IPS-15b (cell line): ENCODE measurements around the gene AFAP1L2.

Experiments used
- H3K27me3 ChIP-seq: one replicate; pipeline ENCODE4 v1.6.1; 2013; ENCODE audit warnings: low read length; ENCODE audit not compliant: control insufficient read depth, insufficient read depth
- H3K36me3 ChIP-seq: one replicate; pipeline ENCODE4 v1.6.1; 2013; ENCODE audit warnings: low read length; ENCODE audit not compliant: control insufficient read depth, insufficient read depth
- H3K4me1 ChIP-seq: one replicate; pipeline ENCODE4 v1.6.1; 2013; ENCODE audit warnings: mild to moderate bottlenecking, low read length; ENCODE audit not compliant: control insufficient read depth, insufficient read depth
- H3K4me3 ChIP-seq: one replicate; pipeline ENCODE4 v1.5.1; 2013; ENCODE audit warnings: low read depth, low read length
- H3K9ac ChIP-seq: one replicate; pipeline ENCODE4 v1.6.1; 2013; ENCODE audit warnings: low read depth, mild to moderate bottlenecking, low read length
- H3K9me3 ChIP-seq: one replicate; pipeline ENCODE4 v1.6.1; 2013; ENCODE audit warnings: mild to moderate bottlenecking, low read length; ENCODE audit not compliant: control insufficient read depth, insufficient read depth

AFAP1L2 gene

DNA sequence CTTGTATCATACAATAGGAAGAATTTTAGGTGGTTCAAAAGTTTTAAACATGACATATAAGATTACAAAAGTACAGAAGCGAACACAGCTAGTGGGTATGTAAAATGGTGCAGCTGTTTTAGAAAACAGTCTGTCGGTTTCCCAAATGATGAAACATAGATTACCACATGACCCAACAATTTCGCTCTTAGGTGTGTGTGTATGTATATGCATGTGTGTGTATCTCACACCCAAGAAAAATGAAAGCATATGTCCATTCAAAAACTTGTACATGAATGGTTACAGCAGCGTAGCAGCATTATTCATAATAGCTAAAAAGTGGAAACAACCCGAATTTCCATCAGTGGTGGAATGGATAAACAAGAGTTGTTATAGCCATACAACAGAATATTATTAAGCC, 23.5 kb downstream of the AFAP1L2 start:
- Histone ChIP-seq H3K4me1 (no peaks in the 10 kb centered on the region), H3K9me3 (no peaks in the 10 kb centered on the region), H3K36me3 (no peaks in the 10 kb centered on the region), H3K4me3 (no peak overlapping the region), H3K27me3 (no peaks in the 10 kb centered on the region), H3K9ac (no peak overlapping the region)

DNA sequence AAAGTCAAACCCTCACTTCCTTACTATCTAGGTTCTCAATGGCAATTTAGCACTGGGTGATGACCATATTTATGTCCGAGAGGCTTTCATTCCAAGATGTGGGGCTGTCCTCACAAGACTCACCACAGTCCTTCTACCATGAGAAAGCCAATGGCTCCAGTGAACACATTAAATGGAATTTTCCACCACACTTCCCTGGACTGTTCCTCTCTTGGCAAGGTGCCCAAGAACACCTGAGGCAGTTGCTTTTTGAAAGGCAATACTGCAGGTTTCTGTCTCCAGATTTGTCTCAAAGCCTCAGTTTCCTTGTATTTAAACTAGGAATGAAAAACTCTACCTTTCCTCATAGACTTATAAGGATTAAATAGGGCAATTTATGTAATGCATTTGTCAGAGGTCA, 24.2 kb downstream of the AFAP1L2 start:
- no peaks in the 10 kb centered on the region for H3K9me3 ChIP-seq
- H3K27me3 ChIP-seq = no peaks in the 10 kb centered on the region
- no peaks in the 10 kb centered on the region for H3K4me1 ChIP-seq
- no peak overlapping the region for H3K9ac ChIP-seq
- no peaks in the 10 kb centered on the region for H3K36me3 ChIP-seq
- no peak overlapping the region for H3K4me3 ChIP-seq

DNA sequence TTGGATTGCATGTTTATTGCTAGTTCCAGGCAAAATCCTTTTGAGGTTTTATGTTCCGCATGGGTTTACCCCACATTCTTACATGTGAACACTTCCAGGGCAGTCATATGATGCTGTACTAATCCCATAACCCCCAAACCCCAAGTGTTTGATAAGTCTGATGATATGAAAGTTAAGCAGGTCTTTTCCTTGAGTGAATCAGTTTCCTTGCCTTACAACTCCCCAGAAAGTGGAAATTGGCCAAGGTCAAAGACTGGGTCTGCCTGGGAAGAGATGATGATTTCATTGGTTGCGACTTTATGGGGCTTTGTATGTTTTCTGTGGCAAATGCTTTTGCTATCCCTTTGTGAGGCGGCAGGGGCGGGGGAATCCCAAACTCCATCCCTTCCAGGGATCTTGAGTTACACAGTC, 24.7 kb downstream of the AFAP1L2 start:
- Histone ChIP-seq H3K9me3 (no peaks in the 10 kb centered on the region), H3K4me1 (no peaks in the 10 kb centered on the region), H3K4me3 (no peak overlapping the region), H3K27me3 (no peaks in the 10 kb centered on the region), H3K36me3 (no peaks in the 10 kb centered on the region), H3K9ac (no peak overlapping the region)

DNA sequence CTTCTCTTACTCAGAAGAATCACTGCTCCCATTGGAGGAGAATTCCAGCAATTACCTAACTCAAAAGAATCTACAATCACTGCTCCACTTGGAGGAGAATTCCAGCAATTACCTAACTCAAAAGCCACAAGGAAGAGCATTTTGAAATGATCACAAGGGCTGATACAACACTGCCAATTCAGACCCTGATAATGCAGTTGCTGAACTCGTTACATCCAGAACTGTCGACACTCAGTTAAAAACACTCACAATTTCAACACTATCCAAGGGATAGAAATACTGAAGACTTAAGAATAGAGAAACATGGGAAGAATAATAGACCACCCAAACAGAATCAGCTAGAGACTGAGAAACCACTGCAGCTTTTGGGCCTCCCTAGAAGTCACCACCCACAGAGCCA, 27.8 kb downstream of the AFAP1L2 start:
- H3K36me3 ChIP-seq = no peaks in the 10 kb centered on the region
- H3K4me1 ChIP-seq = no peaks in the 10 kb centered on the region
- no peaks in the 10 kb centered on the region for H3K9me3 ChIP-seq
- H3K4me3 ChIP-seq = no peak overlapping the region
- H3K9ac ChIP-seq = no peak overlapping the region
- H3K27me3 ChIP-seq = no peaks in the 10 kb centered on the region

DNA sequence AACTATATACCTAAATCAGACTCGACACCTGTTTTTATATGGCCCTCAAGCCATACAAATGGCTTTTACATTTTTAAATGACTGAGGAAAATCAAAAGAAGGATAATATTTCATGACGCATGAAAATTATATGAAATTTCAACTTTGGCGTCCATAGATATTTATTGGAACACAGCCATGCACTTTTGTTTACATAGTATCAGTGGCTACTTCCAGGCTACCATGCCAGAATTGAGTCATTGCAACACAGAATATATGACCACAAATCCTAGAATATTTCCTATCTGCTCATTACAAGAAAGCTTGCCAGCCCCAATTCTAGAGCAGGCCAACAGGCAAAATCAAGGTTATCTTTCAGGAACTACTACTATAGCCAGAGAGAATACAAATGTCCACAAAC, 29.3 kb downstream of the AFAP1L2 start:
- no peak overlapping the region for H3K9ac ChIP-seq
- no peaks in the 10 kb centered on the region for H3K4me1 ChIP-seq
- no peaks in the 10 kb centered on the region for H3K36me3 ChIP-seq
- H3K9me3 ChIP-seq = no peaks in the 10 kb centered on the region
- no peak overlapping the region for H3K4me3 ChIP-seq
- H3K27me3 ChIP-seq = no peaks in the 10 kb centered on the region

DNA sequence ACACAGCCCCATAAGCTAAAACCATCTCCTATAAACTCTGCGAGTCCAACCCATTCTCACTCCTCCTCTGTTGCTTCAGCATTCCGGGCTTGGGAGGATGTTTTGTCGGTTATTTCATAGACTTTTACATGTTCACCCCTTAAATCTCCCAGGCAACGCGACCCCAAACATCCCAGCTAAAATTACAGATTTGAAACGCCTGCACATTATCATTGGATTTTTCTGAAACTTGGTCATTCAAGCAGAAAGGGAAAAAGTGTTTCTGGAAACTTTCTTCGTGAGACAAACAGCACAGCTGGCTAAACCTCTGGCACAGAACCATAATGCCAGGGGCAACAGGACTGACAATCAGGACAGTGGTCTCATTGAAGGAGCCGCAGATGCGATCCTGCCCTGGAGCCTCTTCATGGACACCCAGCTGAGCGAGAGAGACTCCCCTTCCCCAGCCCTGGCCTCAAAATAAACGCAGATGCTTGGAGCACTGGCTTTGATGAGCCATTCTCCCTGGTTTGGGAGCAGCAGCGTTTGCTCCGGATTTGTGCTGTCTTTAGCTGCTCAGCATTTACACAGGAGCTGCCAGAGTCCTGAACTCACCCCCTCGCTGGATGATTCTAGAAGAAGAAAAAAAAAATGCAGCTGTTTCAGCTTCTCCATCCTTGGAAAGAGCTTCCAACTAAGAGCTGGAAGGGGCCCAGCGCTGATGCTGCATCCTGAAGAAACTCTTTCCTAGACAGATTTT, 30.1 kb downstream of the AFAP1L2 start:
- H3K9me3 ChIP-seq = no peaks in the 10 kb centered on the region
- H3K4me1 ChIP-seq = no peaks in the 10 kb centered on the region
- H3K9ac ChIP-seq = no peak overlapping the region

DNA sequence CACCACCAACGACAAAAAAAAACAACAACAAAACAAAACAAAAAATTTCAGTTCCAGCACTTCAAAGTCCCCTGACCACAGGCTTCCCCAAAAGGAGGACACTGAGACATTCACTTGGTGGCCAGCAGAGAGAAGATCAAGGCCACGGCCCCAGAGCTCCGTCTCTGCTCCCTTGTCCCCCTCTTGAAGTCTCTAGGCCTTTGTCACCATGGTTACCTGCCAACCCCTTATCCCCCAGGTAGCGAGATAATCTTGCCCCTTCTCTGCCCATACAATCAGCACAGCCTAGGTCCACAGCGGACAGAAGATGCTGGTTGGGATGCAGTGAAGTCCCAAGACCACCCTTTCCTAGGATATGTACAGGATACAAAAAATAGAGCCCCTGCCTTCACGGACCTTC, 30.7 kb downstream of the AFAP1L2 start:
- Histone ChIP-seq H3K4me3 (no peak overlapping the region), H3K27me3 (no peaks in the 10 kb centered on the region), H3K9ac (no peak overlapping the region), H3K4me1 (no peaks in the 10 kb centered on the region), H3K36me3 (no peaks in the 10 kb centered on the region), H3K9me3 (no peaks in the 10 kb centered on the region)

More for the DNA sequence above, 30.1 kb downstream of the AFAP1L2 start:
- Histone ChIP-seq H3K27me3 (no peaks in the 10 kb centered on the region), H3K4me3 (no peak overlapping the region), H3K36me3 (no peaks in the 10 kb centered on the region)

DNA sequence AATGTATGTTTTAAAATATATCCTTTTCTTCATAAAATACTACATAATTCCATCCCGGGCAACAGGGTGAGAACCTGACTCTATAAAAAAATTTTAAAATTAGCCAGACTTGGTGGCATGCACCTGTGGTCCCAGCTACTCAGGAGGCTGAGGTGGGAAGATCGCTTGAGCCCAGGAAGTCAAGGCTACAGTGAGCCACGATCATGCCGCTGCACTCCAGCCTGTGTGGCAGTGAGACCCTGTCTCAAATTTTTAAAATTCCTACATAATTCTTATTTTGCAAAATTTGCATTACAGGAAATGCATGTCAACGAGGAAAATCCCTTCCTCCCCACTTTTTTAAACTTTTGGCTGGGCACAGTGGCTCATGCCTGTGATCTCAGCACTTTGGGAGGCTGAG, 31.3 kb downstream of the AFAP1L2 start:
- Histone ChIP-seq H3K9ac (no peak overlapping the region), H3K27me3 (no peaks in the 10 kb centered on the region), H3K9me3 (no peaks in the 10 kb centered on the region), H3K4me1 (no peaks in the 10 kb centered on the region), H3K36me3 (no peaks in the 10 kb centered on the region), H3K4me3 (no peak overlapping the region)

DNA sequence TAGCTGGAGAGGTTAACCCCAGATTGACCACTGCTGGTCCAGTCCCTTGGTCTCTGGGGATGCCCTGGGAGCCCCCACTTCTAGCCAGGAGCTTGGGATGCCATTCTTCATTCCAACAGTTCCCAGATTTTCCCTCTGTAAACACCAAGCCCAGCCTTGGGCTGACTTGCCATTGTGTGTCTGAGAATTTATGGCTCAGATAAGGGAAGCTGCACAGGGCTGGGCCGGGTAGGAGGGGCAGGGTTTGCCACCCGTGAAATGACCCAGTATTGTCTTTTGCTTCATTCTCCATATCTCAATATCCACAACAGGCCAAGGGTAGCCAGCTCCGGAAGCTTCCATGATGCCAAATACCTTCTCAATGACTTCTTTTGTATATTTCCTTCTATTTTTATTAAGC, 32.1 kb downstream of the AFAP1L2 start:
- H3K9me3 ChIP-seq = no peaks in the 10 kb centered on the region
- no peaks in the 10 kb centered on the region for H3K4me1 ChIP-seq
- H3K4me3 ChIP-seq = no peak overlapping the region
- no peak overlapping the region for H3K9ac ChIP-seq
- H3K36me3 ChIP-seq = no peaks in the 10 kb centered on the region
- H3K27me3 ChIP-seq = no peaks in the 10 kb centered on the region

DNA sequence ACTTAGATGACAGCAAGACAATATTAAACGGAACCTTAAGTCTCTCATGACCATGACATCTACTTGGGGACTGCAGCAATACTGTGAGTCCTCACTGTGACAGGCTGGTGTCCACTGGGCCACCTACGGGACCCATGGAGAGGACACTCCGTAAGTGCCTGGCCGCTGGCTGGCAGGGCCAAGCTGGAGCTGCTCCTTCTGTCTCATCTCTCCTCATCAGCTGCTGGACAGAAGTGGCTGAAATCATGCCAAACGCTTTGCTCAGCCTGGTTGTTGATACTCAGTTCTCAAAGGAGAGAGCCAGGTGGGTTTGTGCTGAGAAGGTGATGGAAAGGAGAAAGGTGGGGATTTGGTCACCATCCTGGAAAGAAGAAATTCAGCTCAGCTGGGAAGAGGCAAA, 33.3 kb downstream of the AFAP1L2 start:
- Histone ChIP-seq H3K4me1 (no peaks in the 10 kb centered on the region), H3K36me3 (no peaks in the 10 kb centered on the region), H3K27me3 (no peaks in the 10 kb centered on the region), H3K4me3 (no peak overlapping the region), H3K9me3 (no peaks in the 10 kb centered on the region), H3K9ac (no peak overlapping the region)

DNA sequence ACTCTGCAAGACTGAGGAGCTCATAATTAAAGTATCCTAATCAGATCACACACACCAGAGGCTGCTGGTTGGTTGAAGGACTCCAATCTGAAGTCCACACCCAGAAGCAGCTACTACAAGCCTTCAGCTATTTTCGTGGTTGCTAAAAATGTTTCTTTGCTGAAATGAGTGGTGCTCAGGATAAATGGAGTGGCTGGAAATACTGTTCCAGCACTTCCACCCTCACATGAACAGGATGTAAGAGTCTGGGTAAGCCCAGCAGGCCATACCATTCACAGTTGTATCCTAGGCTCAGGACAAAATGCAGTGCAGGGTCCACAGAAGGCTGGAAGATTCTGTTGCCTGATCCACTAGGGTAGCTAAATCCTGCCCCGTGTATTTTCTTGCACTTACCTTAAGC, 34.1 kb downstream of the AFAP1L2 start:
- no peaks in the 10 kb centered on the region for H3K4me1 ChIP-seq
- no peaks in the 10 kb centered on the region for H3K27me3 ChIP-seq
- H3K9ac ChIP-seq = no peak overlapping the region
- H3K36me3 ChIP-seq = no peaks in the 10 kb centered on the region
- H3K4me3 ChIP-seq = no peak overlapping the region
- no peaks in the 10 kb centered on the region for H3K9me3 ChIP-seq

DNA sequence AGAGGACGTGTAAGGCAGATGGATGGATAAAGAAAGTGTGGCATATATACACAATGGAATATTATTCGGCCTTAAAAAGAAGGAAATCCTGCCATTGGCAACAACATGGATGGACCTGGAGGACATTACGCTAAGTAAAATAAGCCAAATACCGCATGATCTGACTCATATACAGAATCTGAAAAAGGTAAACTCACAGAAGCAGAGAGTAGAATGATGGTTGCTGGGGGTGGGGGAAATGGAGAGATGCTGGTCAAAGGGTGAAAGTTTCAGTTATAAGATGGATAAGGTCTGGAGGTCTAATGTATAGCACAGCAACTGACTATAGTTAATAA, 36.3 kb downstream of the AFAP1L2 start:
- Histone ChIP-seq H3K36me3 (no peaks in the 10 kb centered on the region), H3K4me3 (no peak overlapping the region), H3K9ac (no peak overlapping the region), H3K27me3 (no peaks in the 10 kb centered on the region), H3K9me3 (no peaks in the 10 kb centered on the region), H3K4me1 (no peaks in the 10 kb centered on the region)
